ENCODE data around the gene PDK2. TPM values are rescaled to one million over a fixed set of nuclear protein-coding genes. Genes with fewer than 3 reads are reported as not detected.

Gene PDK2
- polyA plus RNA-seq, 1 experiment: 155 TPM

GRCh38 chr17:50107790-50108414, 12.8 kb downstream of the PDK2 start:
- CTCF ChIA-PET: interaction anchor here (0.9 to 2.1 kb wide), 8 partner anchors 8 to 190 kb away, joined by 3 to 8 read pairs (median 4); no protein-coding TSS in a partner anchor
- Histone ChIP-seq H3K36me3 (ENCODE audit: control insufficient read depth, insufficient read depth, low read length) (peaks cover 24% of the 10 kb centered on the region), H3K4me3 (ENCODE audit: low read depth, low read length) (no peak overlapping the region), H3K27me3 (ENCODE audit: control insufficient read depth, insufficient read depth, low read length) (no peaks in the 10 kb centered on the region)
- DNase-seq (ENCODE audit: low read depth): no peak
- TF ChIP-seq, protein P1, sequence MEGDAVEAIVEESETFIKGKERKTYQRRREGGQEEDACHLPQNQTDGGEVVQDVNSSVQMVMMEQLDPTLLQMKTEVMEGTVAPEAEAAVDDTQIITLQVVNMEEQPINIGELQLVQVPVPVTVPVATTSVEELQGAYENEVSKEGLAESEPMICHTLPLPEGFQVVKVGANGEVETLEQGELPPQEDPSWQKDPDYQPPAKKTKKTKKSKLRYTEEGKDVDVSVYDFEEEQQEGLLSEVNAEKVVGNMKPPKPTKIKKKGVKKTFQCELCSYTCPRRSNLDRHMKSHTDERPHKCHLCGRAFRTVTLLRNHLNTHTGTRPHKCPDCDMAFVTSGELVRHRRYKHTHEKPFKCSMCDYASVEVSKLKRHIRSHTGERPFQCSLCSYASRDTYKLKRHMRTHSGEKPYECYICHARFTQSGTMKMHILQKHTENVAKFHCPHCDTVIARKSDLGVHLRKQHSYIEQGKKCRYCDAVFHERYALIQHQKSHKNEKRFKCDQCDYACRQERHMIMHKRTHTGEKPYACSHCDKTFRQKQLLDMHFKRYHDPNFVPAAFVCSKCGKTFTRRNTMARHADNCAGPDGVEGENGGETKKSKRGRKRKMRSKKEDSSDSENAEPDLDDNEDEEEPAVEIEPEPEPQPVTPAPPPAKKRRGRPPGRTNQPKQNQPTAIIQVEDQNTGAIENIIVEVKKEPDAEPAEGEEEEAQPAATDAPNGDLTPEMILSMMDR (IDR thresholded peaks at IDR 0.05; ENCODE audit: insufficient read depth, low read depth, low read length): no peak
- POLR2A ChIA-PET: no interaction called here

DNA sequence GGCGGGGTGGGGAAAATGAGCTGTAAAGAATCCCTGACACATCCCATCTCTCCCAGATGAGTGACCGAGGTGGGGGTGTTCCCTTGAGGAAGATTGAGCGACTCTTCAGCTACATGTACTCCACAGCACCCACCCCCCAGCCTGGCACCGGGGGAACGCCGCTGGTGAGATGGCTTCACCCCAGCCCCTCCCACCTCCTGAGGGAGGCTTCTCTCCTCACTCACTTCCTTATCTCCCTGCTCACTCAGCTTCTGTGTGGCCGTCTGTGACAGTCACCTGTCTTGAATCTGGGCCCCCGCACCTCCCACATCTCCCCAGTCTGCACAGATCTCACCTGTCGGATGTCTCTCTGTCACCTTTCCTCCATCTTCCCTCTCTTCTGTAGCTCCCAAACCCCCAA, 13.4 kb downstream of the PDK2 start:
- DNase-seq (ENCODE audit: low read depth): no peak
- TF ChIP-seq, protein P1 (IDR thresholded peaks at IDR 0.05; ENCODE audit: insufficient read depth, low read depth, low read length): no peak
- Histone ChIP-seq H3K4me3 (ENCODE audit: low read depth, low read length) (no peak overlapping the region), H3K36me3 (ENCODE audit: control insufficient read depth, insufficient read depth, low read length) (peaks cover 22% of the 10 kb centered on the region), H3K27me3 (ENCODE audit: control insufficient read depth, insufficient read depth, low read length) (no peaks in the 10 kb centered on the region)
- POLR2A ChIA-PET: no interaction called here
- CTCF ChIA-PET: interaction anchor here (0.9 to 2.1 kb wide), 7 partner anchors 8 to 189 kb away, joined by 3 to 8 read pairs (median 4); no protein-coding TSS in a partner anchor

GRCh38 chr17:50109207-50109606, 14.1 kb downstream of the PDK2 start:
- no peaks in the 10 kb centered on the region for H3K27me3 ChIP-seq (ENCODE audit: control insufficient read depth, insufficient read depth, low read length)
- peaks cover 24% of the 10 kb centered on the region for H3K36me3 ChIP-seq (ENCODE audit: control insufficient read depth, insufficient read depth, low read length)
- DNase-seq (ENCODE audit: low read depth): no peak
- POLR2A ChIA-PET: no interaction called here
- TF ChIP-seq, protein P1 (IDR thresholded peaks at IDR 0.05; ENCODE audit: insufficient read depth, low read depth, low read length): no peak
- no peak overlapping the region for H3K4me3 ChIP-seq (ENCODE audit: low read depth, low read length)
- CTCF ChIA-PET: interaction anchor here (1.1 to 2.1 kb wide), 4 partner anchors 8 to 111 kb away, joined by 3 to 8 read pairs (median 4); partner anchors contain the start of gene PDK2

DNA sequence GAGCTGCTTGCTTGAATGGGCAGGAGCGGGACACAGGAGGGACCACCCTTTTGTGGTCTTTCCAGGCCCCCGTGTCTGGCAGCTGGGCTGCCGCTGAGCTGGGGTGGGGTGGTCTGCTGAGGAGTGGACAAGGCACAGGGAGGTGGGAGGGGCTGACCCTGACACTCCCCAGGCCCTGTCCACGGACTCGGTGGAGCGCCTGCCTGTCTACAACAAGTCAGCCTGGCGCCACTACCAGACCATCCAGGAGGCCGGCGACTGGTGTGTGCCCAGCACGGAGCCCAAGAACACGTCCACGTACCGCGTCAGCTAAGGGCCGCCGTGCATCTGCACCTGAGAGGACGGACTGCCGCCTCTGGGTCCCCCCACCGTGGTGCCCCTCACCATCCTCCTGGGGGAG, 14.6 kb downstream of the PDK2 start:
- TF ChIP-seq, protein P1 (IDR thresholded peaks at IDR 0.05; ENCODE audit: insufficient read depth, low read depth, low read length): no peak
- POLR2A ChIA-PET: no interaction called here
- Histone ChIP-seq H3K4me3 (ENCODE audit: low read depth, low read length) (no peak overlapping the region), H3K27me3 (ENCODE audit: control insufficient read depth, insufficient read depth, low read length) (no peaks in the 10 kb centered on the region), H3K36me3 (ENCODE audit: control insufficient read depth, insufficient read depth, low read length) (peaks cover 24% of the 10 kb centered on the region)
- DNase-seq (ENCODE audit: low read depth): no peak
- CTCF ChIA-PET: interaction anchor here (1.1 to 1.7 kb wide), 3 partner anchors 10 to 111 kb away, joined by 3 to 5 read pairs (median 3); partner anchors contain the start of gene PDK2

- TF ChIP-seq, protein P1 (IDR thresholded peaks at IDR 0.05; ENCODE audit: insufficient read depth, low read depth, low read length): no peak
- Histone ChIP-seq H3K27me3 (ENCODE audit: control insufficient read depth, insufficient read depth, low read length) (no peaks in the 10 kb centered on the region), H3K4me3 (ENCODE audit: low read depth, low read length) (no peak overlapping the region), H3K36me3 (ENCODE audit: control insufficient read depth, insufficient read depth, low read length) (peaks cover 19% of the 10 kb centered on the region)
- no peak for DNase-seq (ENCODE audit: low read depth)
- CTCF ChIA-PET: interaction anchor here (1.0 to 9.0 kb wide), 7 partner anchors 10 to 186 kb away, joined by 4 to 53 read pairs (median 9); no protein-coding TSS in a partner anchor
- POLR2A ChIA-PET: no interaction called here
These were observed 15.6 kb downstream of the PDK2 start for GRCh38 chr17:50110591-50111349.
